Left ventricle myocardium inferior (tissue), 1 donor: ENCODE results near the gene DSG3. TPM values are rescaled to one million over a fixed set of nuclear protein-coding genes. Genes with fewer than 3 reads are reported as not detected.

Source experiments
- DNase-seq: peaks from one replicate; pipeline ENCODE4 v3.0.0-alpha.2; 2020
- H3K27ac ChIP-seq: fragments of 200-600 bp; replicated peaks from 2 replicates; pipeline ENCODE4 v1.8.0; 2021
- H3K27me3 ChIP-seq: fragments of 200-600 bp; 2 replicates; pipeline ENCODE4 v1.8.0; 2021; ENCODE audit warnings: low read depth
- H3K36me3 ChIP-seq: fragments of 200-600 bp; 2 replicates; pipeline ENCODE4 v1.8.0; 2021
- H3K4me1 ChIP-seq: fragments of 200-600 bp; 2 replicates; pipeline ENCODE4 v1.8.0; 2021
- H3K4me3 ChIP-seq: fragments of 200-600 bp; 2 replicates; pipeline ENCODE4 v1.8.0; 2021; ENCODE audit warnings: mild to moderate bottlenecking, moderate library complexity
- H3K9me3 ChIP-seq: fragments of 200-600 bp; replicated peaks from 2 replicates; pipeline ENCODE4 v1.8.0; 2021
- intact Hi-C: fragments of 100-400 bp; cut with micrococcal nuclease; formaldehyde crosslinking; loops from one replicate; pipeline ENCODE4 v1.11.0; 2022
- total RNA-seq: library from RNA; stranded (reverse); fragmentation: NEBNext Ultra II Directional; extraction: Animal tissue kit (Norgen Biotek cat#: 25700); gene quantifications from one replicate; pipeline ENCODE4 v1.2.1, GENCODE V29; 2021
- TF ChIP-seq, protein P1 (sequence below): fragments of 200-600 bp; IDR thresholded peaks from 2 replicates; pipeline ENCODE4 v1.8.0; 2021; ENCODE audit warnings: antibody characterized with exemption, mild to moderate bottlenecking, borderline replicate concordance
- donor health status: DM: no; HTN: yes; CAD: no; lungs with severe emphysema.

The DSG3 gene
- total RNA-seq, 1 donor from 2014 or later, result not detected

GRCh38 chr18:31469629-31470028 is 22.1 kb downstream of the DSG3 start:
- TF ChIP-seq, protein P1, sequence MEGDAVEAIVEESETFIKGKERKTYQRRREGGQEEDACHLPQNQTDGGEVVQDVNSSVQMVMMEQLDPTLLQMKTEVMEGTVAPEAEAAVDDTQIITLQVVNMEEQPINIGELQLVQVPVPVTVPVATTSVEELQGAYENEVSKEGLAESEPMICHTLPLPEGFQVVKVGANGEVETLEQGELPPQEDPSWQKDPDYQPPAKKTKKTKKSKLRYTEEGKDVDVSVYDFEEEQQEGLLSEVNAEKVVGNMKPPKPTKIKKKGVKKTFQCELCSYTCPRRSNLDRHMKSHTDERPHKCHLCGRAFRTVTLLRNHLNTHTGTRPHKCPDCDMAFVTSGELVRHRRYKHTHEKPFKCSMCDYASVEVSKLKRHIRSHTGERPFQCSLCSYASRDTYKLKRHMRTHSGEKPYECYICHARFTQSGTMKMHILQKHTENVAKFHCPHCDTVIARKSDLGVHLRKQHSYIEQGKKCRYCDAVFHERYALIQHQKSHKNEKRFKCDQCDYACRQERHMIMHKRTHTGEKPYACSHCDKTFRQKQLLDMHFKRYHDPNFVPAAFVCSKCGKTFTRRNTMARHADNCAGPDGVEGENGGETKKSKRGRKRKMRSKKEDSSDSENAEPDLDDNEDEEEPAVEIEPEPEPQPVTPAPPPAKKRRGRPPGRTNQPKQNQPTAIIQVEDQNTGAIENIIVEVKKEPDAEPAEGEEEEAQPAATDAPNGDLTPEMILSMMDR, result no peak
- H3K27me3 ChIP-seq, result no peaks in the 10 kb centered on the region
- H3K4me1 ChIP-seq, result no peaks in the 10 kb centered on the region
- DNase-seq, result no peak
- H3K9me3 ChIP-seq, result no peaks in the 10 kb centered on the region
- intact Hi-C loops, result no loop called here
- H3K36me3 ChIP-seq, result no peaks in the 10 kb centered on the region
- no peak overlapping the region for H3K27ac ChIP-seq
- H3K4me3 ChIP-seq, result no peak overlapping the region

DNA sequence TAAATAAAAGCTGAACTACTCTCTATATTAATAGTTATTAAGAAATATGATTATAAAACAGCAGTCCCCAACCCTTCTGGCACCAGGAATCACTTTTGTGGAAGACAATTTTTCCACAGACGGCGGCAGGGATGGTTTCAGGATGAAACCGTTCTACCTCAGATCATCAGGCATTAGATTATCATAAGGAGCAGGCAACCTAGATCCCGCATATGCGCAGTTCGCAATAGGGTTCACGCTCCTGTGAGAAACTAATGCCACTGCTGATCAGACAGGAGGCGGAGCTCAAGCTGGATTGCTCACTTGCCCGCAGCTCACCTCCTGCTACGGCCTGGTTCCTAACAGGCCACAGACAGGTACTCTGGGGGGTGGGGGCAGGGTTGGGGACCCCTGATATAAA is 31.1 kb downstream of the DSG3 start:
- no peaks in the 10 kb centered on the region for H3K4me1 ChIP-seq
- intact Hi-C loops, result no loop called here
- no peak overlapping the region for H3K27ac ChIP-seq
- H3K36me3 ChIP-seq, result no peaks in the 10 kb centered on the region
- no peak for DNase-seq
- H3K27me3 ChIP-seq, result no peaks in the 10 kb centered on the region
- TF ChIP-seq, protein P1, result no peak
- no peaks in the 10 kb centered on the region for H3K9me3 ChIP-seq
- H3K4me3 ChIP-seq, result no peak overlapping the region

GRCh38 chr18:31482051-31482450 is 34.5 kb downstream of the DSG3 start:
- intact Hi-C loops, result no loop called here
- TF ChIP-seq, protein P1, result no peak

DNA sequence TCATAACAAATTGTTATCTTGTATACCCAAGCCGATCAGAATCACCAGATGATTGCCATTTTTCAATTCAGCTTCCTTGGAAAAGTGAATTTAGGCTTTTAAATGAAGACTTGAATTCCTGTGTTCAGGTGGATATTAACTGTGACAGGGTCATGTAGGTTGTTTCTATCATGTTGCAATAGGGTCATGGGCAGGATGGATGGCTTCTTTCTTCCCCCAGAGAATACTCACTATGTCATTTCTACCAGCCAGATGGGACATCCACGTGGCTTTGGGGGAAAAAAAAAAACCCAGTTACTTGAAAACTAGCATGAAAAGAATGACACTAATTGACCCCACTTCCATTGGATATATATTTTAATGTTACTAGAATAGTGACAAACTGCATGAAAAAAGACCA is 35.9 kb downstream of the DSG3 start:
- Histone ChIP-seq H3K9me3 (no peaks in the 10 kb centered on the region), H3K27me3 (peaks cover 18% of the 10 kb centered on the region), H3K4me3 (no peak overlapping the region), H3K4me1 (no peaks in the 10 kb centered on the region), H3K27ac (no peak overlapping the region), H3K36me3 (no peaks in the 10 kb centered on the region)
- TF ChIP-seq, protein P1, result no peak
- intact Hi-C loops, result no loop called here
- DNase-seq, result no peak

More at GRCh38 chr18:31482051-31482450, 34.5 kb downstream of the DSG3 start:
- Histone ChIP-seq H3K27ac (no peak overlapping the region), H3K27me3 (peaks cover 15% of the 10 kb centered on the region), H3K4me1 (no peaks in the 10 kb centered on the region), H3K9me3 (no peaks in the 10 kb centered on the region), H3K36me3 (no peaks in the 10 kb centered on the region), H3K4me3 (no peak overlapping the region)
- DNase-seq, result no peak

DNA sequence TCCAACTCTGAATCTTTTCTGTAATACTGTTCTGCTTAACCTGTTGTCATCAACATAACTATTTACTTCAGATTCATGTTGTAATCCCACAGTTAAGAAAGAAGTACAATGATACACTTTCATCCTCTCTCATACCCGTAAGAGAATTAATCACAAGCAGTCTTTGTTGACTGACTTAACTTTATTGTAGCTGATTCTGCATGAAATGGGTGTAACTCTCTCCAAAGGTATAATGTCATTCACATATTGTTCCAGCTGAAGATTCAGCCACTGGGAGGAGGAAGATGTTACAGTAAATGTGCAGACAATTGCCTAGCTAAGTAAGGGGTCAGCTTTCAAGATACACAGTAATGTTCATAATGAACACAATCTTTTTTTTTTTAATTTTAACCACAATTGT is 36.9 kb downstream of the DSG3 start:
- intact Hi-C loops, result no loop called here
- no peak overlapping the region for H3K4me3 ChIP-seq

More for the DNA sequence above, 36.9 kb downstream of the DSG3 start:
- no peak for DNase-seq
- no peaks in the 10 kb centered on the region for H3K9me3 ChIP-seq
- H3K36me3 ChIP-seq, result no peaks in the 10 kb centered on the region
- H3K27me3 ChIP-seq, result peaks cover 18% of the 10 kb centered on the region
- no peak overlapping the region for H3K27ac ChIP-seq
- no peaks in the 10 kb centered on the region for H3K4me1 ChIP-seq
- TF ChIP-seq, protein P1, result no peak
